Measurements from ENCODE around the gene ABHD4.

ABHD4 gene

DNA sequence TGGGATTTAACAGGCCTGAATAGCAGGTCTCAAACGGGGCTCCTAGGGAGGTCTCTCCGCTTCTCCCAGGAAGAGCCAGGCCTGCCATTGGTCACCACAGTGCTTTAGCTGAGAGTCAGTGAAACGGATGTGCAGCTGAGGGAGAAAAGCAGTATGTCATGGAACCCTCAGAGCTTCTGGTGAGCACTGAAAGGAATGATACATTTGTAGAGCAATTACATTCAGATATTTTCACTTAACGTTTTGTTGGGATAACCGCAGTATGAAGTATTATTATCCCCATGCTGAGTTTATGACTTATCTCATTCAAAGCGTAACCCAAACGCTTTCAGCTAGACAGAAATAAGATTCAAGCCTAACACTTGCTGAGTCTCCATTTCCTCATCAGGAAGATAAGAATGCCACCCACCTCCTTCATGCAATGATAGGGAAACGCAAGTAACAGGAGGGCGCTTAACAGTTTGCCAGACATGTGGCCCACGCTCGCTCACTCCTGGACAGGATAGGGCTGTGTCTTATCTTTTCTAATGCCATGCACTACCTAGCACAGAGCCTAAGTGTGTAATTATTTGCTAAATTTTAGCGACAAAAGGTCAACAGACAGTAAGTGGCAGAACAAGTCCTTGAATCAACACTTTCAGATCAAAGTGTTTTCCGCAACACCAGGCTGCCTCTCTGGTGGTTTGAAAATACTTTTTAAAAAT, 37.3 kb upstream of the ABHD4 start:
- H3K9me3 ChIP-seq (ENCODE audit: insufficient read depth, low read depth, low read length), result no peaks in the 10 kb centered on the region
- H3K4me2 ChIP-seq (ENCODE audit: low read depth, low read length, poor library complexity, severe bottlenecking), result peak overlapping the region; percentile 82
- H3K4me1 ChIP-seq (ENCODE audit: insufficient read depth, low read length, poor library complexity, severe bottlenecking), result peaks cover 88% of the 10 kb centered on the region
- peaks cover 14% of the 10 kb centered on the region; the same call in 1 of the 2 replicates for H3K36me3 ChIP-seq (ENCODE audit: insufficient read depth, low read length)
- H3K4me3 ChIP-seq (ENCODE audit: low read length, poor library complexity, severe bottlenecking), result peak overlapping the region; percentile 57
- no peak overlapping the region for H2AFZ ChIP-seq (ENCODE audit: low read length)
- H3K9ac ChIP-seq (ENCODE audit: low read depth, low read length, poor library complexity, severe bottlenecking), result peak overlapping the region; percentile 97
- H3K27me3 ChIP-seq (ENCODE audit: insufficient read depth, low read length, poor library complexity, severe bottlenecking), result no peaks in the 10 kb centered on the region
- H3K9me2 ChIP-seq (replicated peaks; ENCODE audit: low read depth, low read length), result no peaks in the 10 kb centered on the region
- peaks cover 21% of the 10 kb centered on the region for H3F3A ChIP-seq (ENCODE audit: low read depth)
- peaks cover 53% of the 10 kb centered on the region for H3K79me2 ChIP-seq (ENCODE audit: insufficient read depth, low read length)
- no peaks in the 10 kb centered on the region for H4K20me1 ChIP-seq (ENCODE audit: insufficient read depth, low read length, poor library complexity, severe bottlenecking)
- TF ChIP-seq, protein P1, sequence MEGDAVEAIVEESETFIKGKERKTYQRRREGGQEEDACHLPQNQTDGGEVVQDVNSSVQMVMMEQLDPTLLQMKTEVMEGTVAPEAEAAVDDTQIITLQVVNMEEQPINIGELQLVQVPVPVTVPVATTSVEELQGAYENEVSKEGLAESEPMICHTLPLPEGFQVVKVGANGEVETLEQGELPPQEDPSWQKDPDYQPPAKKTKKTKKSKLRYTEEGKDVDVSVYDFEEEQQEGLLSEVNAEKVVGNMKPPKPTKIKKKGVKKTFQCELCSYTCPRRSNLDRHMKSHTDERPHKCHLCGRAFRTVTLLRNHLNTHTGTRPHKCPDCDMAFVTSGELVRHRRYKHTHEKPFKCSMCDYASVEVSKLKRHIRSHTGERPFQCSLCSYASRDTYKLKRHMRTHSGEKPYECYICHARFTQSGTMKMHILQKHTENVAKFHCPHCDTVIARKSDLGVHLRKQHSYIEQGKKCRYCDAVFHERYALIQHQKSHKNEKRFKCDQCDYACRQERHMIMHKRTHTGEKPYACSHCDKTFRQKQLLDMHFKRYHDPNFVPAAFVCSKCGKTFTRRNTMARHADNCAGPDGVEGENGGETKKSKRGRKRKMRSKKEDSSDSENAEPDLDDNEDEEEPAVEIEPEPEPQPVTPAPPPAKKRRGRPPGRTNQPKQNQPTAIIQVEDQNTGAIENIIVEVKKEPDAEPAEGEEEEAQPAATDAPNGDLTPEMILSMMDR (conservative IDR thresholded peaks at IDR 0.05; ENCODE audit: low read length), result no peak
- TF ChIP-seq EZH2phosphoT487 (IDR thresholded peaks at IDR 0.05; ENCODE audit: borderline replicate concordance), result no peak

DNA sequence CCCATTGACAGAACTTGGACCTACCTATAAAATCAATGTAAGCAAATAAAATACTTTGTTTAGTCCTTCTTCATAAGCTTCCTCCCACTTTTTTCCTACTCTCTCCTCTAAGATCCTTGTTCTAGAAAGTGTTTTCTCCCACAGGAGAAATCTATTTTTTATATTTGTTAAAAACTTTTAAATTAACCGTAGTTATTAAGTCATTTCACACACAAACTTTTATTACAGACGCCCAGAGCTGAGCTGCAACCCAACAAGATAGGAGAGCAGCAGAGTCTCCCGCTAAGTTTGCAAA, 36.8 kb upstream of the ABHD4 start:
- H3K79me2 ChIP-seq (ENCODE audit: insufficient read depth, low read length), result peaks cover 58% of the 10 kb centered on the region
- H3K4me2 ChIP-seq (ENCODE audit: low read depth, low read length, poor library complexity, severe bottlenecking), result peak overlapping the region; percentile 82
- peaks cover 18% of the 10 kb centered on the region for H3F3A ChIP-seq (ENCODE audit: low read depth)
- H2AFZ ChIP-seq (ENCODE audit: low read length), result no peak overlapping the region
- H4K20me1 ChIP-seq (ENCODE audit: insufficient read depth, low read length, poor library complexity, severe bottlenecking), result no peaks in the 10 kb centered on the region
- no peaks in the 10 kb centered on the region for H3K9me3 ChIP-seq (ENCODE audit: insufficient read depth, low read depth, low read length)
- H3K36me3 ChIP-seq (ENCODE audit: insufficient read depth, low read length), result peaks cover 14% of the 10 kb centered on the region; the same call in 1 of the 2 replicates
- H3K4me3 ChIP-seq (ENCODE audit: low read length, poor library complexity, severe bottlenecking), result peak overlapping the region; percentile 57
- peak overlapping the region; percentile 97 for H3K9ac ChIP-seq (ENCODE audit: low read depth, low read length, poor library complexity, severe bottlenecking)
- TF ChIP-seq, protein P1 (conservative IDR thresholded peaks at IDR 0.05; ENCODE audit: low read length), result no peak
- no peak for TF ChIP-seq EZH2phosphoT487 (IDR thresholded peaks at IDR 0.05; ENCODE audit: borderline replicate concordance)
- H3K9me2 ChIP-seq (replicated peaks; ENCODE audit: low read depth, low read length), result no peaks in the 10 kb centered on the region
- peaks cover 90% of the 10 kb centered on the region for H3K4me1 ChIP-seq (ENCODE audit: insufficient read depth, low read length, poor library complexity, severe bottlenecking)
- H3K27me3 ChIP-seq (ENCODE audit: insufficient read depth, low read length, poor library complexity, severe bottlenecking), result no peaks in the 10 kb centered on the region

DNA sequence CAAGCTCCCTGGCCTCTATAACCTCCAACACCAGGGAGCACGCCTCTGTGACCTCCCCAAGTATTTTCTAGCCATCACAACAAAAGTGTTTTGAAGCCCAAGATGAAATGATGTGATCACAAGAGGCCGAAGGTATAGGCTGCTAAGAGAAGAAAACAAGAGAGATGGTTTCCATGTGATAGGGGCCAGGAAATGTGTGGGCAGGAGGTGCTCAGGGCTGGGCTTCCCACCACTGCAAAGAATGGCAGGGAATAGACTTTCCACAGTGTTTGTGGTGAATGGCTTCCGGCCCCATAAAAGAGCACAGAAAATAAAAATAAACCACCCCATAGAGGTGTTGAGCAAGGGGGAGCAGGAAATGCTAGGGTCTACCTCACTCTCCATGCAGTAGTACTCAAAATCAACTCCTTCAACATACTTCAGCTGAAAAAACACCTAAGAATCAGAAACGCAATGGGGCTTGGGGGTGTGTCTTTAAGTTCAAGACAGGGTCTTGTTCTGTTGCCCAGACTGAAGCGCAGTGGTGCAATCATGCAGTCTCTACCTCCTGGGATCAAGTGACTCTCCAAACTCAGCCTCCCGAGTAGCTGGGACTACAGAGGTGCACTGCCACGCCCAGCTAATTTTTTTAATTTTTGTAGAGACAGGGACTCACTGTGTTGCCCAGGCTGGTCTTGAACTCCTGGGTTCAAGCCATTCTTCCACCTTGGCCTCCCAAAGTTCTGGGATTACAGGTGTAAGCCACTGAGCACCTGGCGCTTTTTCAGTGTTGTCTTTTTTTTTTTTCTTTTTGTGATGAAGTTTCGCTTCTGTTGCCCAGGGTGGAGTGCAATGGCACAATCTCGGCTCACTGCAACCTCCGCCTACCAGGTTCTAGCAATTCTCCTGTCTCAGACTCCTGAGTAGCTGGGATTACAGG, 36.2 kb upstream of the ABHD4 start:
- no peak overlapping the region for H2AFZ ChIP-seq (ENCODE audit: low read length)
- peaks cover 93% of the 10 kb centered on the region for H3K4me1 ChIP-seq (ENCODE audit: insufficient read depth, low read length, poor library complexity, severe bottlenecking)

More for the DNA sequence above, 36.2 kb upstream of the ABHD4 start:
- TF ChIP-seq, protein P1 (conservative IDR thresholded peaks at IDR 0.05; ENCODE audit: low read length), result no peak
- TF ChIP-seq EZH2phosphoT487 (IDR thresholded peaks at IDR 0.05; ENCODE audit: borderline replicate concordance), result no peak
- Histone ChIP-seq H3K4me2 (ENCODE audit: low read depth, low read length, poor library complexity, severe bottlenecking) (peak overlapping the region; percentile 82), H3K9me3 (ENCODE audit: insufficient read depth, low read depth, low read length) (no peaks in the 10 kb centered on the region), H4K20me1 (ENCODE audit: insufficient read depth, low read length, poor library complexity, severe bottlenecking) (no peaks in the 10 kb centered on the region), H3K27me3 (ENCODE audit: insufficient read depth, low read length, poor library complexity, severe bottlenecking) (no peaks in the 10 kb centered on the region), H3F3A (ENCODE audit: low read depth) (peaks cover 18% of the 10 kb centered on the region), H3K9ac (ENCODE audit: low read depth, low read length, poor library complexity, severe bottlenecking) (peak overlapping the region; percentile 97), H3K79me2 (ENCODE audit: insufficient read depth, low read length) (peaks cover 64% of the 10 kb centered on the region), H3K9me2 (replicated peaks; ENCODE audit: low read depth, low read length) (no peaks in the 10 kb centered on the region), H3K4me3 (ENCODE audit: low read length, poor library complexity, severe bottlenecking) (peak overlapping the region; percentile 63), H3K36me3 (ENCODE audit: insufficient read depth, low read length) (peaks cover 14% of the 10 kb centered on the region; the same call in 1 of the 2 replicates)
